Endothelial cell (in vitro differentiated cells): ENCODE results near the gene SLC10A1. TPM values are rescaled to one million over a fixed set of nuclear protein-coding genes. Genes with fewer than 3 reads are reported as not detected.

Experiments
- DNase-seq: peaks from one replicate; pipeline ENCODE4 v3.0.0; 2021; ENCODE audit warnings: low spot score
- H3K27ac Mint-ChIP-seq: one replicate; pipeline ENCODE4 v1.8.0; 2021; ENCODE audit warnings: mixed read lengths, inconsistent platforms; ENCODE audit not compliant: unreplicated experiment
- H3K27me3 Mint-ChIP-seq: one replicate; pipeline ENCODE4 v1.8.0; 2021; ENCODE audit warnings: mild to moderate bottlenecking, moderate library complexity, mixed read lengths, inconsistent platforms; ENCODE audit not compliant: unreplicated experiment
- H3K36me3 Mint-ChIP-seq: one replicate; pipeline ENCODE4 v1.8.0; 2021; ENCODE audit warnings: mild to moderate bottlenecking, low read depth, mixed read lengths, inconsistent platforms; ENCODE audit not compliant: unreplicated experiment
- H3K4me1 Mint-ChIP-seq: one replicate; pipeline ENCODE4 v1.8.0; 2021; ENCODE audit warnings: mild to moderate bottlenecking, mixed read lengths, inconsistent platforms; ENCODE audit not compliant: unreplicated experiment
- H3K4me3 Mint-ChIP-seq: one replicate; pipeline ENCODE4 v1.8.0; 2021; ENCODE audit warnings: mild to moderate bottlenecking, mixed read lengths, inconsistent platforms; ENCODE audit not compliant: unreplicated experiment
- H3K9me3 Mint-ChIP-seq: one replicate; pipeline ENCODE4 v1.8.0; 2021; ENCODE audit warnings: mixed read lengths, inconsistent platforms; ENCODE audit not compliant: unreplicated experiment
- CTCF ChIP-seq: fragments of 200-600 bp; sonication (generic); IDR thresholded peaks from one replicate; pipeline ENCODE4 v1.5.0; 2021; ENCODE audit warnings: antibody characterized with exemption; ENCODE audit not compliant: unreplicated experiment
- total RNA-seq: library from RNA; stranded (reverse); fragmentation: NEBNext Ultra II Directional; extraction: Animal tissue kit (Norgen Biotek cat#: 25700); gene quantifications from one replicate; pipeline ENCODE4 v1.2.1, GENCODE V29; 2021; ENCODE audit not compliant: unreplicated experiment

The SLC10A1 gene
- total RNA-seq, 1 donor from 2014 or later: not detected

DNA sequence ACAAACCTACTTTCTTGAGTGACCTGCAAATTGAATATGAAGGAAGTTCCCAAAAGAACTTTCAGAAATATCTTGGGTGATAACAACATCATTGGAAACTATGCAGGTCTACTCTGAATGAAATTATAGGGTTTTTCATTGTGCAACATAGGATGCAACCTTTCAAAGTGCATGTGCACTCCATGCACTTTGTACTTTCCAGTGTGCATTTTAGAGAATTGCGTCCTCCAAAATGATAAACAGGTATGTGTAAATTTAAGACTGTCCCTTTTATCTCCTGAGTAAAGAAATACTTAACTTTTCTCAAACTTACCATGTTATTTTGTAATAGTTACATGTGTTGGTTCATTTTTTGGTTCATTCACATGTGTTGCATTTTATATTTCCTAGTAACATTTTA lies 16.9 kb downstream of the SLC10A1 start:
- H3K4me3 Mint-ChIP-seq: no peak overlapping the region
- no peak for TF ChIP-seq CTCF
- H3K27ac Mint-ChIP-seq: no peak overlapping the region
- no peaks in the 10 kb centered on the region for H3K4me1 Mint-ChIP-seq
- no peaks in the 10 kb centered on the region for H3K9me3 Mint-ChIP-seq
- H3K27me3 Mint-ChIP-seq: no peaks in the 10 kb centered on the region
- peaks cover 27% of the 10 kb centered on the region for H3K36me3 Mint-ChIP-seq
- DNase-seq: no peak

DNA sequence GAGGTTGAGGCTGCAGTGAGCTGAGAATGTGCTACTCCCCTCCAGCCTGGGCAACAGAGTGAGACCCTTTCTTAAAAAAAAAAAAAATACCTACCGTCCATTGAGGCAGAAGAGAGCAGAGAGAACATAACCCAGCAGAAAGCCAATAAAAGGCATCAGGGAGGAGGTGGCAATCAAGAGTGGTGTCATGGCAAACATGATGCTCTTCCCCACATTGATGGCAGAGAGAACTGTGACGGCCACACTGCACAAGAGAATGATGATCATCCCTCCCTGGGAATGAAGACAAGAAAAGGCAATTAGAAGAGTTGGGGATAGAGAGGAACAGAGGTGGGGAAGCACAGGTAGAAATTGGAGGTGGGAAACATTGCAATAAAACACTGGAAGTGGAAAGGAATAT lies 18.0 kb downstream of the SLC10A1 start:
- no peak for TF ChIP-seq CTCF
- no peak for DNase-seq
- Mint-ChIP-seq H3K27ac (no peak overlapping the region), H3K27me3 (no peaks in the 10 kb centered on the region), H3K4me1 (no peaks in the 10 kb centered on the region), H3K36me3 (peaks cover 31% of the 10 kb centered on the region), H3K9me3 (no peaks in the 10 kb centered on the region), H3K4me3 (no peak overlapping the region)

GRCh38 chr14:69776875-69777453 lies 20.1 kb downstream of the SLC10A1 start:
- Mint-ChIP-seq H3K27me3 (peaks cover 2% of the 10 kb centered on the region), H3K4me3 (peak overlapping the region; percentile 43), H3K9me3 (no peaks in the 10 kb centered on the region), H3K36me3 (peaks cover 44% of the 10 kb centered on the region), H3K4me1 (no peaks in the 10 kb centered on the region), H3K27ac (peak overlapping the region; percentile 9)
- TF ChIP-seq CTCF: no peak
- no peak for DNase-seq

GRCh38 chr14:69775012-69775411 lies 22.0 kb downstream of the SLC10A1 start:
- no peak for TF ChIP-seq CTCF
- H3K4me1 Mint-ChIP-seq: peaks cover 3% of the 10 kb centered on the region
- peaks cover 60% of the 10 kb centered on the region for H3K36me3 Mint-ChIP-seq
- H3K9me3 Mint-ChIP-seq: no peaks in the 10 kb centered on the region
- no peak overlapping the region for H3K4me3 Mint-ChIP-seq
- H3K27ac Mint-ChIP-seq: no peak overlapping the region
- no peak for DNase-seq
- peaks cover 2% of the 10 kb centered on the region for H3K27me3 Mint-ChIP-seq

DNA sequence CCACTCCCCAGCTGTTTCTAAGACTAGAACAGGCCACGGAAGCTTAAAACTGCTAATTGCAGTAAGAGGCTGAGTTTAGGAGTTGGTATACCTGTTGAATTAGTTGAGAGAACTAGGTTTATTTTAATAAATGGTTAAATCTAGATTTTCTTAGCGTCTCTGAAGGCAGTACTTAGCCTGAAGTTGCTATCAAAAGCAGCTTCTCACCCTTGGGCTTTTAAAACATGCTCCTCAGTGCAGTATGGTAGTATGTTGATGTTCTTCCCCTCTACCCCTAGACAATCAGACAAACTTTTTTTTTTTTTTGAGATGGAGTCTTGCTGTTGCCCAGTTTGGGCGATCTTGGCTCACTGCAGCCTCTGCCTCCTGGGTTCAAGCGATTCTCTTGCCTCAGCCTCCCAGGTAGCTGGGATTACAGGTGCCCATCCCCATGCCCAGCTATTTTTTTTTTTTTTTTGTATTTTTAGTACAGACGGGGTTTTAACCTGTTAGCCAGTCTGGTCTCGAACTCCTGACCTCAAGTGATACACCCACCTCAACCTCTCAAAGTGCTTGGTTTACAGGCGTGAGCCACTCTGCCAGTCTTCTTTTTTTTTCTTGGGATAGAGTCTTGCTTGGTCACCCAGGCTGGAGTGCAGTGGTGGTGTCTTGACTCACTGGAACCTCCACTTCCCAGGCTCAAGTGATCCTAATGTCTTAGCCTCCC lies 23.3 kb downstream of the SLC10A1 start:
- Mint-ChIP-seq H3K27ac (no peak overlapping the region), H3K27me3 (peaks cover 7% of the 10 kb centered on the region)
- TF ChIP-seq CTCF: no peak

More for the DNA sequence above, 23.3 kb downstream of the SLC10A1 start:
- no peaks in the 10 kb centered on the region for H3K9me3 Mint-ChIP-seq
- no peak for DNase-seq
- H3K4me3 Mint-ChIP-seq: no peak overlapping the region
- peaks cover 64% of the 10 kb centered on the region for H3K36me3 Mint-ChIP-seq
- H3K4me1 Mint-ChIP-seq: peaks cover 12% of the 10 kb centered on the region
